Placental pericyte (primary cell): ENCODE data around the gene SH3BP5. TPM values are rescaled to one million over a fixed set of nuclear protein-coding genes. Genes with fewer than 3 reads are reported as not detected.

ENCODE experiments used
- small RNA-seq: library from RNA; depleted of rRNA; stranded (forward); fragments of <200 nt; gene quantifications from one replicate; pipeline ENCODE3, GENCODE V24; 2012; ENCODE audit warnings: low replicate concordance
- total RNA-seq: library from RNA; depleted of rRNA; stranded (reverse); fragments of >200 nt; gene quantifications from 2 replicates; pipeline ENCODE4 v1.2.3, GENCODE V29; 2012

The SH3BP5 gene, protein sequence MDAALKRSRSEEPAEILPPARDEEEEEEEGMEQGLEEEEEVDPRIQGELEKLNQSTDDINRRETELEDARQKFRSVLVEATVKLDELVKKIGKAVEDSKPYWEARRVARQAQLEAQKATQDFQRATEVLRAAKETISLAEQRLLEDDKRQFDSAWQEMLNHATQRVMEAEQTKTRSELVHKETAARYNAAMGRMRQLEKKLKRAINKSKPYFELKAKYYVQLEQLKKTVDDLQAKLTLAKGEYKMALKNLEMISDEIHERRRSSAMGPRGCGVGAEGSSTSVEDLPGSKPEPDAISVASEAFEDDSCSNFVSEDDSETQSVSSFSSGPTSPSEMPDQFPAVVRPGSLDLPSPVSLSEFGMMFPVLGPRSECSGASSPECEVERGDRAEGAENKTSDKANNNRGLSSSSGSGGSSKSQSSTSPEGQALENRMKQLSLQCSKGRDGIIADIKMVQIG
- total RNA-seq: 5.6 and 14.2 TPM in 2 replicates

DNA sequence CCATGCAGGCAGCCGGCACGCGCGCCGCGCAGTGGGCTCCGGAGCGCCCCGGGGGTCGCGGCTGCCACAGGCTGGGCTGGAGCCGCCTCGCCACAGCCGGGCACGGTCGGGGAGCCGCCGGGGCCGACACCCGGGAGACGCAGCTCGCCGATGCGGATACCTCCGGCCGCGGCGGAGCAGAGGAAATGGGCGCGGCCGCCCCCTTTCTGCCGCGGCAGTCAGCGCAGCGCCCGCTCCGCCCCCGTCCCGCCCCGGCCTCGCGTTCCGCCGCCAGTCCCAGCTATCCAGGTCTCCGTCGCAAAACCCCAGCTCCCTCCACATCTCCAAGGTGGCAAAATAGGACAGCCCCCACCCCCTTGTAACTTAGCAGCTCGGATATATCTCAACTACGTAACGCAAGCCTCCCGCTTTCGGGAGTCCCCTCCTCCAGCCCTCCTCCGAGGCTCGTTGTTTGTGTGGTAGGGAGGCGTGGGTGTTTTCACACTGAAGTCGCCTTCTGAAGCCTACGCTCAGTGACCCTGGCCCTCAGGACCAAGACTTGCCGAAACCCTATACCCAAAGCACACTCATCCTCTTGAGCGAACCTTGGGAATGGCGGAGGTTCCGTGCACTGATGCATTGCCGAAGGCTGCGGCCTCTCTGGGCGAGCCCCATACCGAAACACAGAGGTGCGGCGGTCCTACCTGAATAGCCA lies at the start of gene SH3BP5:
TSS of gene SH3BP5 (minus strand) at position 182 of the 694 bp plus-strand sequence. CDS start at position 4, 178 bp downstream.

DNA sequence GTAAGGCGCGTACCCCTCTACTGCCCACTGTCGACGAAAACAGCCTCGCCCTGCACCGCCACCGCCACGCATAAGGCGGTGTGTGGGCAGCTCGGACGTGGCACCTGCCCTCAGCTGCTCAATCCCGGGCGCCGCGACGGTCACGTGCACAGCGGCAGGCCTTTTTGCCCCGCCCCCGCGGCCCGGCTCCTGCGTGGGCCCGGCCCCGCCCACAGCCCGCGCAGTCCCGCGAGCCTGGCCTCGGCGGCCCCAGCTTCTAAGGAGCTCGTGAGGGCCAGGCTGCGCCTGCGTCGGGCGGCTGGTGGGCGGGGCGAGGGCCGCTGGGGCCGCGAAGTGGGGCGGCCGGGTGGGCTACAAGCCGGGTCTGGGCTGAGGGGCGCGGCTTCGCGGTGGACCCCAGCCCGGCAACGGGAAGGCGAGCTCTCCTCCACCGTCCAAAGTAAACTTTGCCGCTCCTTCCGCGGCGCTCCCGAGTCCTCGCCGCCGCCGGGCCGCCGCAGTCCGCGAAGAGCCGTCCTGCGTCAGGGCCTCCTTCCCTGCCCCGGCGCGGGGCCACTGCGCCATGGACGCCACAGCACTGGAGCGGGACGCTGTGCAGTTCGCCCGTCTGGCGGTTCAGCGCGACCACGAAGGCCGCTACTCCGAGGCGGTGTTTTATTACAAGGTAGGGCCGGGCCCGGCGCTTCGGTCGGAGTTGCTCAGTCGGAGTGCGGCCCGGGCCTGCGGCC lies 126.3 kb downstream of the SH3BP5 start, which contains the start of gene CAPN7:
TSS of gene CAPN7 (plus strand) at position 313 of the 728 bp plus-strand sequence. CDS start at position 563, 250 bp downstream.

Small RNA genes within 50 kb of the gene (small RNA-seq; reads per million reads assigned to genes)
- gene HMGN2P7: not detected
- gene RNU6-454P: not detected

Other genes with a start within 250 kb of the SH3BP5 start
- 24.3 and 28.3 TPM in 2 replicates for gene RBSN, start 233.4 kb downstream of the SH3BP5 start, total RNA-seq
- 36.1 and 45.4 TPM in 2 replicates for gene CAPN7, start 126.3 kb downstream of the SH3BP5 start, total RNA-seq
- gene METTL6, start 95.0 kb upstream of the SH3BP5 start, total RNA-seq: 21.3 and 28.2 TPM in 2 replicates
- 29.5 and 33.8 TPM in 2 replicates for gene EAF1, start 95.0 kb upstream of the SH3BP5 start, total RNA-seq
- gene COLQ, start 189.1 kb upstream of the SH3BP5 start, total RNA-seq: 0.29 and 0.66 TPM in 2 replicates